GM23338 (cell line): ENCODE measurements around the gene LRCH2.

ENCODE experiments used
- CREB1 ChIP-seq: fragments of 250-450 bp; sonication (Bioruptor Pico); IDR thresholded peaks from 2 replicates; pipeline ENCODE4 v1.5.0; 2020; ENCODE audit warnings: low read depth, mild to moderate bottlenecking, moderate library complexity
- EZH2 ChIP-seq: fragments of 200-600 bp; sonication (generic); IDR thresholded peaks from one replicate; pipeline ENCODE4 v1.8.0; 2017; ENCODE audit warnings: antibody characterized with exemption, mild to moderate bottlenecking, low read depth; ENCODE audit not compliant: unreplicated experiment
- EZH2phosphoT487 ChIP-seq: fragments of 200-600 bp; sonication (generic); IDR thresholded peaks from one replicate; pipeline ENCODE4 v1.8.1; 2018; ENCODE audit warnings: antibody characterized with exemption; ENCODE audit not compliant: unreplicated experiment
- JUNB ChIP-seq: IDR thresholded peaks from one replicate; pipeline ENCODE4 v1.6.1; 2016; ENCODE audit warnings: antibody characterized with exemption; ENCODE audit not compliant: unreplicated experiment
- POLR2AphosphoS5 ChIP-seq: IDR thresholded peaks from 2 replicates; pipeline ENCODE4 v1.6.1; 2016; ENCODE audit warnings: antibody characterized with exemption, low read depth
- ZNF114 ChIP-seq: fragments of 250-450 bp; sonication (Bioruptor Pico); IDR thresholded peaks from 2 replicates; pipeline ENCODE4 v1.5.0; 2020; ENCODE audit warnings: mild to moderate bottlenecking, moderate library complexity
- ZNF331 ChIP-seq: fragments of 250-450 bp; sonication (Bioruptor Pico); IDR thresholded peaks from 2 replicates; pipeline ENCODE4 v1.5.0; 2020; ENCODE audit warnings: low read depth, mild to moderate bottlenecking, moderate library complexity
- TF ChIP-seq, protein P1 (sequence below): IDR thresholded peaks from one replicate; pipeline ENCODE4 v1.6.1; 2018; ENCODE audit warnings: antibody characterized with exemption; ENCODE audit not compliant: unreplicated experiment
- TF ChIP-seq, protein P2 (sequence below), 2 experiments: fragments of 200-600 bp in 1 of 2; sonication (generic) in 1 of 2; conservative IDR thresholded peaks; 2 replicates each; pipeline versions ENCODE4 v1.5.1 to v1.6.1; 2016 to 2017; ENCODE audit warnings: antibody characterized with exemption in 2 of 2, low read depth in 2 of 2, mild to moderate bottlenecking in 2 of 2, moderate library complexity in 1 of 2
- TF ChIP-seq, protein P3 (sequence below): IDR thresholded peaks from 2 replicates; pipeline ENCODE4 v1.6.1; 2016; ENCODE audit warnings: antibody characterized with exemption

DNA sequence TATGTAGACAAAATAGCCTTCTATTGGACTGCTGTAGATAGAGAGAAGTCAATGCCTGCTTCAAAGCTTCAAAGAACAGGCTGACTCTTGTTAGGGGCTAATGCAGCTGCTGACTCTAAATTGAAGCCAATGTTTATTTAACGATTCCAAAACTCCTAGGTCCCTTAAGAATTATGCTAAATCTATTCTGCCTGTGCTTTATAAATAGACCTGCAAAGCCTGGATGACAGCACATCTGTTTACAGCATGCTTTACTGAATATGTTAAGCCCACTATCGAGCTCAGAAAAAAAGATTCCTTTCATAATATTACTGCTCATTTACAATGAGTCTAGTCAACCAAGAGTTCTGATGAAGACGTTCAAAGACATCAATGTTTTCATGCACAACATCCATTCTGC lies 99.5 kb downstream of the LRCH2 start:
- TF ChIP-seq, protein P1, sequence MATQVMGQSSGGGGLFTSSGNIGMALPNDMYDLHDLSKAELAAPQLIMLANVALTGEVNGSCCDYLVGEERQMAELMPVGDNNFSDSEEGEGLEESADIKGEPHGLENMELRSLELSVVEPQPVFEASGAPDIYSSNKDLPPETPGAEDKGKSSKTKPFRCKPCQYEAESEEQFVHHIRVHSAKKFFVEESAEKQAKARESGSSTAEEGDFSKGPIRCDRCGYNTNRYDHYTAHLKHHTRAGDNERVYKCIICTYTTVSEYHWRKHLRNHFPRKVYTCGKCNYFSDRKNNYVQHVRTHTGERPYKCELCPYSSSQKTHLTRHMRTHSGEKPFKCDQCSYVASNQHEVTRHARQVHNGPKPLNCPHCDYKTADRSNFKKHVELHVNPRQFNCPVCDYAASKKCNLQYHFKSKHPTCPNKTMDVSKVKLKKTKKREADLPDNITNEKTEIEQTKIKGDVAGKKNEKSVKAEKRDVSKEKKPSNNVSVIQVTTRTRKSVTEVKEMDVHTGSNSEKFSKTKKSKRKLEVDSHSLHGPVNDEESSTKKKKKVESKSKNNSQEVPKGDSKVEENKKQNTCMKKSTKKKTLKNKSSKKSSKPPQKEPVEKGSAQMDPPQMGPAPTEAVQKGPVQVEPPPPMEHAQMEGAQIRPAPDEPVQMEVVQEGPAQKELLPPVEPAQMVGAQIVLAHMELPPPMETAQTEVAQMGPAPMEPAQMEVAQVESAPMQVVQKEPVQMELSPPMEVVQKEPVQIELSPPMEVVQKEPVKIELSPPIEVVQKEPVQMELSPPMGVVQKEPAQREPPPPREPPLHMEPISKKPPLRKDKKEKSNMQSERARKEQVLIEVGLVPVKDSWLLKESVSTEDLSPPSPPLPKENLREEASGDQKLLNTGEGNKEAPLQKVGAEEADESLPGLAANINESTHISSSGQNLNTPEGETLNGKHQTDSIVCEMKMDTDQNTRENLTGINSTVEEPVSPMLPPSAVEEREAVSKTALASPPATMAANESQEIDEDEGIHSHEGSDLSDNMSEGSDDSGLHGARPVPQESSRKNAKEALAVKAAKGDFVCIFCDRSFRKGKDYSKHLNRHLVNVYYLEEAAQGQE: no peak
- TF ChIP-seq, protein P2, sequence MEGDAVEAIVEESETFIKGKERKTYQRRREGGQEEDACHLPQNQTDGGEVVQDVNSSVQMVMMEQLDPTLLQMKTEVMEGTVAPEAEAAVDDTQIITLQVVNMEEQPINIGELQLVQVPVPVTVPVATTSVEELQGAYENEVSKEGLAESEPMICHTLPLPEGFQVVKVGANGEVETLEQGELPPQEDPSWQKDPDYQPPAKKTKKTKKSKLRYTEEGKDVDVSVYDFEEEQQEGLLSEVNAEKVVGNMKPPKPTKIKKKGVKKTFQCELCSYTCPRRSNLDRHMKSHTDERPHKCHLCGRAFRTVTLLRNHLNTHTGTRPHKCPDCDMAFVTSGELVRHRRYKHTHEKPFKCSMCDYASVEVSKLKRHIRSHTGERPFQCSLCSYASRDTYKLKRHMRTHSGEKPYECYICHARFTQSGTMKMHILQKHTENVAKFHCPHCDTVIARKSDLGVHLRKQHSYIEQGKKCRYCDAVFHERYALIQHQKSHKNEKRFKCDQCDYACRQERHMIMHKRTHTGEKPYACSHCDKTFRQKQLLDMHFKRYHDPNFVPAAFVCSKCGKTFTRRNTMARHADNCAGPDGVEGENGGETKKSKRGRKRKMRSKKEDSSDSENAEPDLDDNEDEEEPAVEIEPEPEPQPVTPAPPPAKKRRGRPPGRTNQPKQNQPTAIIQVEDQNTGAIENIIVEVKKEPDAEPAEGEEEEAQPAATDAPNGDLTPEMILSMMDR (conservative IDR thresholded peaks at IDR 0.05; ENCODE audit: low read depth in 2 of 2): no peak
- no peak for TF ChIP-seq CREB1 (CRISPR knock-in tag)
- no peak for TF ChIP-seq EZH2
- TF ChIP-seq POLR2AphosphoS5: no peak
- TF ChIP-seq, protein P3, sequence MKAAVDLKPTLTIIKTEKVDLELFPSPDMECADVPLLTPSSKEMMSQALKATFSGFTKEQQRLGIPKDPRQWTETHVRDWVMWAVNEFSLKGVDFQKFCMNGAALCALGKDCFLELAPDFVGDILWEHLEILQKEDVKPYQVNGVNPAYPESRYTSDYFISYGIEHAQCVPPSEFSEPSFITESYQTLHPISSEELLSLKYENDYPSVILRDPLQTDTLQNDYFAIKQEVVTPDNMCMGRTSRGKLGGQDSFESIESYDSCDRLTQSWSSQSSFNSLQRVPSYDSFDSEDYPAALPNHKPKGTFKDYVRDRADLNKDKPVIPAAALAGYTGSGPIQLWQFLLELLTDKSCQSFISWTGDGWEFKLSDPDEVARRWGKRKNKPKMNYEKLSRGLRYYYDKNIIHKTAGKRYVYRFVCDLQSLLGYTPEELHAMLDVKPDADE: no peak
- no peak for TF ChIP-seq ZNF331 (CRISPR knock-in tag)
- TF ChIP-seq JUNB: no peak
- no peak for TF ChIP-seq EZH2phosphoT487
- TF ChIP-seq ZNF114 (CRISPR knock-in tag): no peak
